G401 (cell line): ENCODE measurements around the gene APOBEC3H. TPM values are rescaled to one million over a fixed set of nuclear protein-coding genes. Genes with fewer than 3 reads are reported as not detected.
"Not testable (repeated sequence)": the region's sequence is repeated elsewhere in the genome, so short reads cannot be mapped to it uniquely, and the experiment has no call there.

ENCODE experiments used
- DNase-seq: peaks from one replicate; pipeline ENCODE4 v3.0.0-alpha.2; 2015; ENCODE audit warnings: low spot score
- in situ Hi-C: cut with HindIII; loops from 2 replicates; pipeline ENCODE4 v1.10.0; 2016; ENCODE audit warnings: low sequenced_read_pairs, mixed read lengths
- total RNA-seq: library from RNA; depleted of rRNA; stranded (reverse); fragments of >200 nt; shearing (Covaris generic); gene quantifications from 2 replicates; pipeline ENCODE4 v1.2.3, GENCODE V29; 2014; rRNA removed

APOBEC3H gene
- total RNA-seq = 2.1 and 5.2 TPM in 2 replicates

DNA sequence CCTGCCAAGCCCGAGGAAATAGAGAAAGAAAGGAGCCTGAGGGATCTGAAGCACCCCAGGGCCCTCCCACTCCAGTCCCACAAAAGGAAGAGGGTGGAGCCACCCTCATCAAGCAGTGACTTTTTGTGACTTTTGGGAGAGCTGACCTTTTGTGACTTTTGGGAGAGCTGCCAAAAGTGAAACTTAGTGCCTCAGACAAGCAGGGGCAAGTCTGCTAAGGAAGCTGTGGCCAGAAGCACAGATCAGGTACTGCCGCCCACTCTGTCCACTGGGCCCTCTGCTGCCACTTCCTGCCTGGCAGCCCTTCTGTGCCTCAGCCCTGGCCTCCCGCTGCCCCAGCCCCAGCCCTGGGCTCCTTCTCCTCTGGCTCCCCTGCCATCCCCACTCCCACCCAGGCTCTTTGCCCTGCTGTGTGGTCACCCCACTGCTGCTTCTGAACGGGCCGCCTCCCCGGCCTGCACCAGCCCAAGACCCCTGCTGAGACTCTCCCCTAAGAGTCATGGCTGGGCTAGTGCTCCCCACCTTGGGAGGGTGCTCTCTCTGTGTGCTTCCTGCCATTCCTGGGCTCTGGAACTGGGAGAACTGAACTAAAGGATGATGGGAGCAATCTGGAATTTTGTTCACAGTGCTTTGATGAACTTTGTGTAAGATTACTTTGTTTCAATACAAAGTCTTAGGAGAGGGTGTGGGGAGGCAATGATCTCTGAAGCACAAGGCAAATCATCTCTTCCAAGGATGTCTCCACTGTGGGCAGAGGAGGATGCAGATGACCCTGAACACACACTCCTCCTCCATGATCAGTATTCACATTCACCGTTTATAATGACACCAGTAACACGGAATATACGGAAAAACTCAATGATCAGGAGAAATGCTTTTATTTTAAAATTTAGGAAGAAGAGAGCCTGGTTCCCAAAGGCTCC is at the start of gene APOBEC3H:
Gene APOBEC3H (plus strand): TSS at position 147 of the 923 bp plus-strand sequence. CDS start 3,035 bp downstream, outside the sequence.
- in situ Hi-C loops = no loop called here
- DNase-seq = peak; percentile 34

DNA sequence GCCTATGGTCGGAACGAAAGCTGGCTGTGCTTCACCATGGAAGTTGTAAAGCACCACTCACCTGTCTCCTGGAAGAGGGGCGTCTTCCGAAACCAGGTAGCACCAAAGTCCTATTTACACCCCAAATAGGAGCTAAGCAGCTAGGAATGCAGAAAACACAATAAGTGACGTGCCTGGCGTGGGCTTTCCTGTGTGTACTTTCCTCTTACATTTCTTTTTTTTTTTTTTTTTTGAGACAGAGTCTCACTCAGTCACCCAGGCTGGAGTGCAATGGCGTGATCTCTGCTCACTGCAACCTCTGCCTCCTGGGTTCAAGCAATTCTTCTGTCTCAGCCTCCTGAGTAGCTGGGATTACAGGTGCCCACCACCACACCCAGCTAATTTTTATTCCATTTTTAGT is 47.6 kb upstream of the APOBEC3H start:
- DNase-seq, in situ Hi-C loops: not testable (repeated sequence)

DNA sequence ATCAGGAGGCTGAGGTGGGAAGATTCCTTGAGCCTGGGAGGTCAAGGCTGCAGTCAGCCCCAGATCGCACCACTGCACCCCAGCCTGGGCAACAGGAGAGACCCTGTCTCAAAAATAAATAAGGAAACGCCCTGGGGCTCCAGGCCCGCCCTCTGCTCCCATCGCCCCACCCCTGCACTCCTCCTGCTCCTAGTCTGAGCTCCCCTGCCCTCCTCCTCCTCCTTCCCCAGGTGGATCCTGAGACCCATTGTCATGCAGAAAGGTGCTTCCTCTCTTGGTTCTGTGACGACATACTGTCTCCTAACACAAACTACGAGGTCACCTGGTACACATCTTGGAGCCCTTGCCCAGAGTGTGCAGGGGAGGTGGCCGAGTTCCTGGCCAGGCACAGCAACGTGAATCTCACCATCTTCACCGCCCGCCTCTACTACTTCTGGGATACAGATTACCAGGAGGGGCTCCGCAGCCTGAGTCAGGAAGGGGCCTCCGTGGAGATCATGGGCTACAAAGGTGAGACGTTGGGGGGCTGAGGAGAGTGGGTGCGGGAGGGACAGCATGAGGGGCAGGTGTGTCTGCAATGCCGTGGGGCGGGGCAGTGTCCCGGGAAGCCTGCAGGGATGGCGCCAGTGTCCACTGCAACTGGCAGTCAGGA is 45.1 kb upstream of the APOBEC3H start:
- in situ Hi-C loops, DNase-seq: not testable (repeated sequence)

DNA sequence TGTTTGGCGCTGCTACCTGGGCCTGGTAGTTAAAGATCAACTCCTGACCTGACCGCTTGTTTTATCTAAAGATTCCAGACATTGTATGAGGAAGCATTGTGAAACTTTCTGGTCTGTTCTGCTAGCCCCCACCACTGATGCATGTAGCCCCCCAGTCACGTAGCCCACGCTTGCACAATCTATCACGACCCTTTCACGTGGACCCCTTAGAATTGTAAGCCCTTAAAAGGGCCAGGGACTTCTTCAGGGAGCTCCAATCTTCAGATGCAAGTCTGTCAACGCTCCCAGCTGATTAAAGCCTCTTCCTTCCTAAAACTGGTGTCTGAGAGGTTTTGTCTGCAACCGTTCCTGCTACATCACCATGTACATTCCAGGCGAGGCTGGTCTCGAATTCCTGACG is 41.4 kb upstream of the APOBEC3H start:
- in situ Hi-C loops = no loop called here
- DNase-seq = no peak

DNA sequence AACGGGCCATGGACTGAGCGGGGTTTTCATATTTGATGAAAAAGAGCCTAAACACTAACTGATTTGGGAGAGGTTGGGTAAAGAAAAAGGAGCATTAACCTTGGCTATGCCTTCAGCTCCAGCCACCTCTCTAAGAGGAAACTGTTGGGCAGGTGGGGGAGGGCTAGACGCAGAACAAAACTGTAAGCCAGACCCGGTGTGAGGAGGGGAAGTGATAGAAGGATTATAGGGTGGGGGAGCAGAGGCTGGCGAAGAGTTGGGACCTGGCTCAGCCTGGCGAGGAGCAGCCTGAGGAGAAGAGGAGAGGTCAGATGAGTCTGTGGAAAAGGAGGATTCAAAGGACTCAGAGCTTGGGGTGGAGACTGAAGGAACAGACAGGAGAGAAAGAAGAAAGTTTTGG is 35.8 kb upstream of the APOBEC3H start:
- in situ Hi-C loops, DNase-seq: not testable (repeated sequence)

- in situ Hi-C loops = not testable (repeated sequence)
Observed at GRCh38 chr22:39061951-39062350, 35.1 kb upstream of the APOBEC3H start.

GRCh38 chr22:39063904-39064303 is 33.1 kb upstream of the APOBEC3H start:
- in situ Hi-C loops, DNase-seq: not testable (repeated sequence)

More at GRCh38 chr22:39061951-39062350, 35.1 kb upstream of the APOBEC3H start:
- not testable (repeated sequence) for DNase-seq

GRCh38 chr22:39066442-39067276 is 30.4 kb upstream of the APOBEC3H start:
- in situ Hi-C loops = not testable (repeated sequence)

GRCh38 chr22:39068033-39068785 is 28.8 kb upstream of the APOBEC3H start:
- in situ Hi-C loops = no loop called here
- DNase-seq = no peak

More at GRCh38 chr22:39066442-39067276, 30.4 kb upstream of the APOBEC3H start:
- not testable (repeated sequence) for DNase-seq

DNA sequence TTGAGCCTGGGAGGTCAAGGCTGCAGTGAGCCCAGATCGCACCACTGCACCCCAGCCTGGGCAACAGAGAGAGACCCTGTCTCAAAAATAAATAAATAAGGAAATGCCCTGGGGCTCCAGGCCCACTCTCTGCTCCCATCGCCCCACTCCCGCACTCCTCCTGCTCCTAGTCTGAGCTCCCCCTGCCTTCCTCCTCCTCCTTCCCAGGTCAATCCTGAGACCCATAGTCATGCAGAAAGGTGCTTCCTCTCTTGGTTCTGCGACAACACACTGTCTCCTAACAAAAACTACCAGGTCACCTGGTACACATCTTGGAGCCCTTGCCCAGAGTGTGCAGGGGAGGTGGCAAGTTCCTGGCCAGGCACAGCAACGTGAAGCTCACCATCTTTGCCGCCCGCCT is 26.9 kb upstream of the APOBEC3H start:
- in situ Hi-C loops = no loop called here

DNA sequence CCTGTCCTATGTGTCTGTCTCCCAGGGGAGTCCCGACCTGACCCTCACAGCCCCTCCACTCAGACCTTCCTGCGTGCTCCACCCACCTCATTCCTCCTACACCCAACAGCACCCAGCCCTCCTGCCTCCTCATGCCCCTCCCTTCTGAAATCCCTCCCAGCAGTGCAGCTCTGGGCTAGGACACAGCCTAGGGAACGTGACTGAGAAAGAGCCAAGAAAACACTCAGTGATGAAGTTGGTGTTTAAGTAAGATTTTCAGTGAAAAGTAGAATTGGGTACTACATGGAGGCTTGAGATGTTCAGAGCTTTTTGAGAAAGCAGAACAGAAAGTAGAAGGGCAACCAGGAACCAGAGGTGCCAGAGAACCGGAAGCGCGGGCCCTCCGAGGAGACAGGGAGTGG is 24.5 kb upstream of the APOBEC3H start:
- DNase-seq, in situ Hi-C loops: not testable (repeated sequence)

More for the DNA sequence above, 26.9 kb upstream of the APOBEC3H start:
- DNase-seq = no peak

DNA sequence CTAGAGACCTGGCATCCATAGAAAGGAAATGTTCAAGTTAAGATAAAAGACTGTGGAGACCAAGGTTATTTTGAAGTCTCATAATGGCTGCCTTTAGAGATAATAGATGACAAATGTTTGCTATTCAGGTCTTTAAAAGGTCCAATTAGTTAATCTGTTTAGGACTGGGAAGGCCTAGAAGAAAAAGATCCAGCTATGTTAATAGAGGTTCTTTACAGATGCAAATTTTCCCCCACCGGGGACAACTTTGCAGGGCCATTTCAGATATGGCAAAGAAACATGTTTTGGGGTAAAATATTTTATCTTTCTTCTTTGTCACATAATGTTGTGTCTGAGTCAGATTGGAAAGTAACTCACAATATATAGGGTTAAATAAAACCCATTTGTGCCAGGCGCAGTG is 23.1 kb upstream of the APOBEC3H start:
- no peak for DNase-seq
- in situ Hi-C loops = no loop called here

DNA sequence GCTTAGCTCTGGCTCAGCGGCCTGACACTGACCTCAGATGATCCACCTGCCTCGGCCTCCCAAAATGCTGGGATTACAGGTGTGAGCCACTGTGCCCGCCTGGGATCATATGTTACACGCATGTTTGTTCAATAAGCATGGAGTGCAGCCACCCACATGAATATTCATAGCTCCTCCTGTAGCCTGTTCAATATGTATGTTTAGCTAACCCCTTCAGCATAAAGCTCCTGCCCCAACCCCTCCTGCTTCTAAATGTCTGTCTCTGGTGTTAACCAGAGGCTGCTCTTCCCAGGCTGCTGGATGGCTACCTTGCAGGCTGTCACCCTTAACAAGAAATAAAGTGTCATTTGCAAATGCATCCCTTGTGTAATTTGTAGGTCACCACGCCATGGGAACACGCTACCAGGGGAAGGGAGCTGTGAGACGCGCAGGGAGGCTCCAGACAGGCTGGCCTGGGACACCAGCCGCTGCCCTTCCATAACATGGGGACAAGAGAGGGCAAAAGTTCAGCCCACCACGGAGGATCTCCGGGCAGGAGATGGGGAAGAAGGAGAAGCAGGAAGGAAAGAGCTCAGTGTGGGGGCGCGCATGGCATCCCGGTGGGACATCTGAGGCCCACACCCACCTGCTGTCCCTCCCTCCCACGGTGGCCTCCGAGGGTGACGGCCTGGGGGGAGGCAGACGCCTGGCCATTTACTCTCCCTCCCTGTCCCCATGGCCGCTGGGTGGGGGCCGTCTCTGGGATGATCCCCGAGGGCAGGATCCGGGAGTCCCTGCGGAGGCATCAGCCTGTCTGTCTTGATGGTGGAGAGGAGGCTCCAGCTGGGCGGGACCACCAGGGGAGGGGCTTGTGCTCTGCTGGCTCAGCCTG is 20.7 kb upstream of the APOBEC3H start:
- DNase-seq, in situ Hi-C loops: not testable (repeated sequence)

GRCh38 chr22:39077026-39077840 is 19.8 kb upstream of the APOBEC3H start, which contains the start of gene APOBEC3G:
APOBEC3G (plus strand) TSS chr22:39077275; CDS start chr22:39077362, 87 bp downstream.
- in situ Hi-C loops, DNase-seq: not testable (repeated sequence)

DNA sequence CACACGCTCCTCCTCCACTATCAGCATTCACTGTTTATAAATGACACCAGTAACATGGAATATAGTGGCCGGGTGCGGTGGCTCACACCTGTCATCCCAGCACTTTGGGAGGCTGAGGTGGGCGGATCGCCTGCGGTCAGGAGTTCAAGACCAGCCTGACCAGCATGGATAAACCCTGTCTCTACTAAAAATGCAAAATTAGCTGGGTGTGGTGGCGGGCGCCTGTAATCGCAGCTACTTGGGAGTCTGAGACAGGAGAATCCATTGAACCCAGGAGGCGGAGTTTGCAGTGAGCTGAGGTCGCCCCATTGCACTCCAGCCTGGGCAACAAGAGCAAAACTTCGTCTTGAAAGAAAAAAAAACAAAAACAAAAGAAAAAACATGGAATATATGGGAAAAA is 19.1 kb upstream of the APOBEC3H start:
- DNase-seq, in situ Hi-C loops: not testable (repeated sequence)

GRCh38 chr22:39078329-39078728 is 18.7 kb upstream of the APOBEC3H start:
- no peak for DNase-seq
- in situ Hi-C loops = no loop called here
